Kidney (tissue), 14 donors: ENCODE results near the gene PDSS2. TPM values are rescaled to one million over a fixed set of nuclear protein-coding genes. Genes with fewer than 3 reads are reported as not detected.

Experiments
- DNase-seq, 5 donors: peaks; one replicate each; pipeline ENCODE4 v3.0.0-alpha.2; 2013 to 2020
- FAIRE-seq: peaks from 2 replicates; lab custom pipeline; 2012; peaks lifted over from hg19 to GRCh38; lab: Jason Lieb, UNC
- H3K27ac ChIP-seq, 2 donors: one replicate each; pipeline ENCODE4 v1.7.0; 2013; ENCODE audit warnings: low read depth in 2 of 2, low read length in 2 of 2, inconsistent platforms in 1 of 2
- H3K27me3 ChIP-seq: one replicate; pipeline ENCODE4 v1.7.1; 2013; ENCODE audit warnings: low read length, inconsistent platforms; ENCODE audit not compliant: control insufficient read depth, insufficient read depth
- H3K36me3 ChIP-seq, 3 donors: one replicate each; pipeline versions ENCODE4 v1.7.0 to v1.7.1; 2013; ENCODE audit warnings: low read length in 3 of 3, control low read depth in 1 of 3, inconsistent platforms in 1 of 3; ENCODE audit not compliant: insufficient read depth in 3 of 3, control insufficient read depth in 2 of 3
- H3K4me1 ChIP-seq, 3 donors: one replicate each; pipeline versions ENCODE4 v1.7.0 to v1.7.1; 2013; ENCODE audit warnings: low read length in 3 of 3, inconsistent platforms in 1 of 3, low read depth in 1 of 3; ENCODE audit not compliant: control insufficient read depth in 2 of 3, insufficient read depth in 2 of 3
- H3K4me3 ChIP-seq, 3 donors: one replicate each; pipeline versions ENCODE4 v1.7.0 to v1.8.1; 2013; ENCODE audit warnings: low read length in 3 of 3, control low read depth in 1 of 3, inconsistent platforms in 1 of 3
- H3K9ac ChIP-seq, 3 donors: one replicate each; pipeline versions ENCODE4 v1.7.0 to v1.7.1; 2013; ENCODE audit warnings: low read length in 3 of 3, control low read depth in 1 of 3, inconsistent platforms in 1 of 3
- H3K9me3 ChIP-seq, 3 donors: one replicate each; pipeline versions ENCODE4 v1.7.0 to v1.7.1; 2013; ENCODE audit warnings: low read length in 3 of 3, control low read depth in 1 of 3, inconsistent platforms in 1 of 3; ENCODE audit not compliant: control insufficient read depth in 2 of 3, insufficient read depth in 1 of 3
- intact Hi-C: fragments of 100-400 bp; cut with DNase I; formaldehyde crosslinking; loops from one replicate; pipeline ENCODE4 v1.11.1; 2022
- polyA plus RNA-seq: library from polyadenylated mRNA; stranded (reverse); fragments of 350-450 nt; fragmentation: Illumina TruSeq; extraction: RNeasy Lipid Tissue Mini Kit (QIAGEN cat#74804); gene quantifications from one replicate; pipeline ENCODE4 v1.2.3, GENCODE V29; 2014; ENCODE audit warnings: low read depth, low replicate concordance; ENCODE audit not compliant: insufficient read depth
- total RNA-seq: library from RNA; stranded (reverse); fragmentation: NEBNext Ultra II Directional; extraction: Animal tissue kit (Norgen Biotek cat#: 25700); gene quantifications from one replicate; pipeline ENCODE4 v1.2.1, GENCODE V29; 2021
- TF ChIP-seq, protein P1 (sequence below): IDR thresholded peaks from 3 replicates; pipeline ENCODE4 v1.5.1; 2012; ENCODE audit warnings: mild to moderate bottlenecking, moderate library complexity, borderline replicate concordance; ENCODE audit not compliant: insufficient read depth; ENCODE audit errors: extremely low read depth
- donor health status: control.
- donor health status: control.
- donor health status: control.
- donor health status: control.
- donor health status: control.
- donor health status: DM: yes; HTN: yes; CAD: no.
- donor health status: Normal renal cell carcinoma (clear cell type).

The PDSS2 gene
- total and polyA plus RNA-seq, 2 donors from 2014 or later: 16.4 to 20.7 TPM

DNA sequence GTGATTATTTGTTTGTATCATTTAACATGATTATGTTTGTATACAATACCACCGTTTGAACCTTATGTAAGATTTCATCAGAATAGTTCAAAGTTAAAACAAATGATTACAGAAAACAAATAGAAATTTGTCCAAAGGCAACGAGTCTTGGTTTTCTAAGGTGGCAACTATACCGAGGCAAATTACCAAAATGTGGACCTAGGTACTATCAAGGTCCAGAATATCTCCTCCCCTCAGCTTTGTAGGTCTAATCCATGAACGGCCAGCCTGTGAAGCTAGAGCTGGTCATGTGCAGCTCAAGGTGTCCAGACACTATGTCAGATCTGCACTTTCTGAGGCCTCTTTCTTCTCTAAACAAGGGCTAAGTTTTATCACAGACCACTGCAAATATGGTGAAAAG lies 192.4 kb downstream of the PDSS2 start:
- TF ChIP-seq, protein P1, sequence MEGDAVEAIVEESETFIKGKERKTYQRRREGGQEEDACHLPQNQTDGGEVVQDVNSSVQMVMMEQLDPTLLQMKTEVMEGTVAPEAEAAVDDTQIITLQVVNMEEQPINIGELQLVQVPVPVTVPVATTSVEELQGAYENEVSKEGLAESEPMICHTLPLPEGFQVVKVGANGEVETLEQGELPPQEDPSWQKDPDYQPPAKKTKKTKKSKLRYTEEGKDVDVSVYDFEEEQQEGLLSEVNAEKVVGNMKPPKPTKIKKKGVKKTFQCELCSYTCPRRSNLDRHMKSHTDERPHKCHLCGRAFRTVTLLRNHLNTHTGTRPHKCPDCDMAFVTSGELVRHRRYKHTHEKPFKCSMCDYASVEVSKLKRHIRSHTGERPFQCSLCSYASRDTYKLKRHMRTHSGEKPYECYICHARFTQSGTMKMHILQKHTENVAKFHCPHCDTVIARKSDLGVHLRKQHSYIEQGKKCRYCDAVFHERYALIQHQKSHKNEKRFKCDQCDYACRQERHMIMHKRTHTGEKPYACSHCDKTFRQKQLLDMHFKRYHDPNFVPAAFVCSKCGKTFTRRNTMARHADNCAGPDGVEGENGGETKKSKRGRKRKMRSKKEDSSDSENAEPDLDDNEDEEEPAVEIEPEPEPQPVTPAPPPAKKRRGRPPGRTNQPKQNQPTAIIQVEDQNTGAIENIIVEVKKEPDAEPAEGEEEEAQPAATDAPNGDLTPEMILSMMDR: no peak
- no peak overlapping the region for H3K4me3 ChIP-seq
- H3K27ac ChIP-seq: no peak overlapping the region
- DNase-seq: no peak
- no peaks in the 10 kb centered on the region for H3K9me3 ChIP-seq
- FAIRE-seq: no peak
- no peak overlapping the region for H3K9ac ChIP-seq
- intact Hi-C loops: no loop called here
- H3K36me3 ChIP-seq: no peaks in the 10 kb centered on the region
- H3K27me3 ChIP-seq: no peaks in the 10 kb centered on the region
- H3K4me1 ChIP-seq: no peaks in the 10 kb centered on the region

DNA sequence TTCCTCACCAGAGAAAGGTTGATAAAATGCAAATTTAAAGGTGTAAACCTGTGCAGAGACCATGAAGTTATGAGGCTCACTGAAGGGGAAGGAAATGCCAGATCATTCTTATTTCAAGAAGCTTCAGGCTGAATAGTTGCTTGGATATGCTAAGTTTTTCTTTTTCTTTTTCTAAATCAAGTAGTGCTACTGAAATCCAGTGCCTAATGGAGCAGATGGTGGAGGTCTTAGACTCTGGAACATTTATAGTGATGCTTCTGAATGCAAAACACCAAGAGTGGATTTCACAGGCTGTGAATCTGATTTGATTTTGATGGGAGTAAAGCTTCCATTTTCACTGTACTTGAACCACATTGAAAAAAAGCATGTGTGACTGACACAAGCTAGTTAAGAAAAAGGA lies 192.8 kb downstream of the PDSS2 start:
- DNase-seq: no peak
- TF ChIP-seq, protein P1: no peak
- Histone ChIP-seq H3K4me3 (no peak overlapping the region), H3K36me3 (no peaks in the 10 kb centered on the region), H3K4me1 (no peaks in the 10 kb centered on the region), H3K9ac (no peak overlapping the region), H3K27ac (no peak overlapping the region), H3K9me3 (no peaks in the 10 kb centered on the region), H3K27me3 (no peaks in the 10 kb centered on the region)
- intact Hi-C loops: no loop called here
- no peak for FAIRE-seq

DNA sequence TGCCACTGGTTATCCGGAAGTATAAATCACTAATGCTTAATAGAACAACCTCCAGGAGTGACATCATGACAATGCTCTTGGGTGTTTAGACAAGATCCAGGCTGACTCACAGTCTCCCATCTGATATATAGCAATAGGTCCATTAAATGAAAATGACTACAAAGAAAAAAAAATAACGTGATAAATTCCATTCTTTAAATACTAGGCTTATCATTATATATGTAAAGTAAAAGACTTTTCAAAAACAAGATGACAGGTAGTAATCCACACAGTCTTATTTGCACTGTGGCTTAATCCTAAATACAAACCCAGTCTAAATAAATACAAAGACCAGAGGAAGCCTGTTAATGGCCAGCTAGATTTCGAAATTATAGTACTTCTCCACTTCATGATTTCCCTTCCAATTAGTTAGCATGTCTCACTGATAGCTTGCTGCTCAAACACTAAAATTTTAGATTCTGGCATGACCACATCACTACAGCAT lies 195.0 kb downstream of the PDSS2 start:
- no peak for FAIRE-seq

More for the DNA sequence above, 195.0 kb downstream of the PDSS2 start:
- intact Hi-C loops: no loop called here
- no peaks in the 10 kb centered on the region for H3K9me3 ChIP-seq
- no peak overlapping the region for H3K4me3 ChIP-seq
- H3K9ac ChIP-seq: no peak overlapping the region
- no peaks in the 10 kb centered on the region for H3K4me1 ChIP-seq
- H3K27me3 ChIP-seq: no peaks in the 10 kb centered on the region
- DNase-seq: peak in 1 of 5 donors; percentile 27
- TF ChIP-seq, protein P1: no peak
- H3K36me3 ChIP-seq: no peaks in the 10 kb centered on the region
- H3K27ac ChIP-seq: no peak overlapping the region
